ENCODE data around the gene BMP3. TPM values are rescaled to one million over a fixed set of nuclear protein-coding genes. Genes with fewer than 3 reads are reported as not detected.

BMP3 gene
- total and polyA plus RNA-seq, 2 of the 8 experiments (the other 6 are each of a cell fraction or from before 2014, with no cell fraction given) = 0.02 TPM; not detected in 1

DNA sequence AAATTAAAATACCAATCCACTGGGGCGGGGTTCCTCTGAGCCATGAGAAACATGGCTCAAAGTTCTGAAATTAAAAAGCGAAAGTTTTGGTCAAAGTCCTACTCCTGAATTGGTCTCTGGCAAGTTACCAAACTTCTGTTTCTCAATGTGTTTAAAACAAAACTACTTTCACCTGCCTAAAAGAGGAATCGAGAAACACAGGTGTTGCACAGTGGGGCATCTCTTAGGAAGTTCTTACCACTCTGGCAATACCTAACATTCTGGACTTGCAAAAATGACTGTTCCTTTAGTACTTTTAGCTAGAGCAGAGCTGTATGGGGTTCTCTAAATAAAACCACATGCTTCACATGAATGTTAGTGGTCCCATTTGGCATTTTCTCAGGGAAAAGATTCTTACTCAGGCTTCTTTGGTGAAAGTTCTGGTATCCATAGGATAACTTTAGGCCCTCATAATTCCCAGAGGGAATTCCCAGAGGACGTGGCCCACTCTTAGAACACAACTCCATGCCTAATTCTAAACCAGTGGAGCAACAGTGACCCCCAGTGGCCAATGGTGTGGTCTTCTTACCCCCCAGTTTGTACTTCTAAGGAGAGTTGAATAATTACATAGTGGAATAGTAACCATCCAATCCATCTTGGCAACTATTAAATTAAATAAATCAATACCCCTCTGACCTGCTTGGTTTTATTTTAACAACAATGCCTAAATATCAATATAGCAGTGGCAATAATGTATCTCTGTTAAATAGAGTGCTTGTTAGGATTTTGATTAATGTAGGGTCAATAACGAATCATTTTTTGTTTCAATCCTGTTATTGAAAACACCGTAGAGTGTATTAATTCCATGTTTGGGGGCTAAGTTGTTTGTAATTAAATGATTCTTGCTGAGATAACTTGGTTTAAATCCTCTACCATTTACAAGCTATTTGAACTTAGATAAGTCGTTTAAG, 21.9 kb downstream of the BMP3 start:
- Histone ChIP-seq H3K36me3 (ENCODE audit: control insufficient read depth in 2 of 4, insufficient read depth in 4 of 4, low read length in 3 of 4) (no peaks in the 10 kb centered on the region), H4K20me1 (replicated peaks in 1 of 2; ENCODE audit: control insufficient read depth in 1 of 2, insufficient read depth in 2 of 2, low read length in 2 of 2) (no peaks in the 10 kb centered on the region), H4K91ac (replicated peaks; ENCODE audit: insufficient read length, low read length) (no peak overlapping the region), H3K9me3 (ENCODE audit: insufficient read depth in 2 of 2, low read depth in 1 of 2, low read length in 1 of 2) (no peaks in the 10 kb centered on the region), H2BK120ac (replicated peaks; ENCODE audit: low read depth, low read length) (no peak overlapping the region), H3K23ac (ENCODE audit: insufficient read length) (no peak overlapping the region), H3K4ac (replicated peaks; ENCODE audit: insufficient read length, low read depth, low read length) (no peak overlapping the region), H3K4me1 (replicated peaks in 1 of 4; ENCODE audit: control insufficient read depth in 3 of 4, insufficient read depth in 4 of 4, low read length in 3 of 4) (no peaks in the 10 kb centered on the region), H2BK12ac (ENCODE audit: low read depth, low read length) (no peak overlapping the region), H3K4me3 (ENCODE audit: extremely low read depth in 1 of 4, insufficient read depth in 2 of 4, low read depth in 3 of 4, low read length in 4 of 4) (no peak overlapping the region), H2BK5ac (ENCODE audit: low read depth, low read length) (no peak overlapping the region), H4K5ac (ENCODE audit: insufficient read length, low read depth, low read length) (no peak overlapping the region), H3K79me2 (ENCODE audit: control insufficient read depth in 1 of 2, insufficient read depth in 2 of 2, low read length in 2 of 2) (no peaks in the 10 kb centered on the region), H2AK5ac (ENCODE audit: low read depth, low read length) (no peak overlapping the region), H3K27ac (ENCODE audit: low read depth, low read length) (no peak overlapping the region), H4K8ac (ENCODE audit: extremely low read depth, insufficient read depth, low read length) (no peak overlapping the region), H3K79me1 (ENCODE audit: low read depth, low read length) (no peaks in the 10 kb centered on the region), H3K27me3 (replicated peaks in 1 of 4; ENCODE audit: control insufficient read depth in 3 of 4, extremely low read depth in 1 of 4, insufficient read depth in 3 of 4, low read length in 3 of 4) (no peaks in the 10 kb centered on the region), H2BK15ac (ENCODE audit: low read length) (no peak overlapping the region), H3K56ac (replicated peaks; ENCODE audit: insufficient read length, low read depth, low read length) (no peak overlapping the region), H3K14ac (ENCODE audit: insufficient read length) (no peak overlapping the region), H2BK20ac (ENCODE audit: low read length) (no peak overlapping the region), H3K18ac (ENCODE audit: extremely low read depth, low read length) (no peak overlapping the region), H2AFZ (ENCODE audit: low read length) (no peak overlapping the region), H3K9ac (replicated peaks in 1 of 4; ENCODE audit: extremely low read depth in 1 of 4, low read depth in 3 of 4, low read length in 3 of 4) (no peak overlapping the region), H3K23me2 (ENCODE audit: low read depth, low read length) (no peaks in the 10 kb centered on the region), H3K4me2 (ENCODE audit: insufficient read depth in 1 of 2, low read depth in 2 of 2, low read length in 2 of 2) (no peak overlapping the region)
- FAIRE-seq (peak; percentile 89), DNase-seq (ENCODE audit: low read depth in 1 of 2, low spot score in 2 of 2) (peak; percentile 44 to 89)
- TF ChIP-seq, protein P1, sequence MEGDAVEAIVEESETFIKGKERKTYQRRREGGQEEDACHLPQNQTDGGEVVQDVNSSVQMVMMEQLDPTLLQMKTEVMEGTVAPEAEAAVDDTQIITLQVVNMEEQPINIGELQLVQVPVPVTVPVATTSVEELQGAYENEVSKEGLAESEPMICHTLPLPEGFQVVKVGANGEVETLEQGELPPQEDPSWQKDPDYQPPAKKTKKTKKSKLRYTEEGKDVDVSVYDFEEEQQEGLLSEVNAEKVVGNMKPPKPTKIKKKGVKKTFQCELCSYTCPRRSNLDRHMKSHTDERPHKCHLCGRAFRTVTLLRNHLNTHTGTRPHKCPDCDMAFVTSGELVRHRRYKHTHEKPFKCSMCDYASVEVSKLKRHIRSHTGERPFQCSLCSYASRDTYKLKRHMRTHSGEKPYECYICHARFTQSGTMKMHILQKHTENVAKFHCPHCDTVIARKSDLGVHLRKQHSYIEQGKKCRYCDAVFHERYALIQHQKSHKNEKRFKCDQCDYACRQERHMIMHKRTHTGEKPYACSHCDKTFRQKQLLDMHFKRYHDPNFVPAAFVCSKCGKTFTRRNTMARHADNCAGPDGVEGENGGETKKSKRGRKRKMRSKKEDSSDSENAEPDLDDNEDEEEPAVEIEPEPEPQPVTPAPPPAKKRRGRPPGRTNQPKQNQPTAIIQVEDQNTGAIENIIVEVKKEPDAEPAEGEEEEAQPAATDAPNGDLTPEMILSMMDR (IDR thresholded peaks at IDR 0.05; ENCODE audit: control extremely low read depth in 1 of 3, insufficient read depth in 1 of 3, low read depth in 1 of 3, low read length in 3 of 3) = peak; percentile 44 to 75 (median 74)
- TF ChIP-seq RBBP5 (IDR thresholded peaks at IDR 0.05; ENCODE audit: borderline replicate concordance, low read depth, low read length) (no peak), RAD21 (IDR thresholded peaks at IDR 0.05 in 1 of 2, conservative IDR thresholded peaks at IDR 0.05 in 1 of 2; ENCODE audit: low read depth in 2 of 2, low read length in 2 of 2) (peak; percentile 93 to 96)
- ChIA-PET CTCF (ENCODE audit: partially characterized antibody) (interaction anchor here (0.6 to 8.1 kb wide), 21 partner anchors 11 to 1189 kb away, joined by 3 to 58 read pairs (median 3); no protein-coding TSS in a partner anchor), POLR2A (ENCODE audit: partially characterized antibody) (interaction anchor here (1.0 kb wide), 1 partner anchor 716 kb away, joined by 3 read pairs; no protein-coding TSS in a partner anchor)
- 72% methylated on average over 7 of the region's 7 CpGs; no CpG with 5 or more reads in 1 of the 2 experiments for WGBS, 2 experiments (ENCODE audit: extremely low coverage in 1 of 2, insufficient coverage in 1 of 2, insufficient read length in 1 of 2, insufficient replicate concordance in 2 of 2, low coverage in 1 of 2, low lambda C conversion rate in 2 of 2, missing lambda C conversion rate in 1 of 2)
